HK-2 (cell line): ENCODE results near the gene PIAS1.

Experiments
- DNase-seq: peaks from one replicate; pipeline ENCODE4 v3.0.0-alpha.2; 2018; ENCODE audit not compliant: unreplicated experiment

Gene PIAS1

DNA sequence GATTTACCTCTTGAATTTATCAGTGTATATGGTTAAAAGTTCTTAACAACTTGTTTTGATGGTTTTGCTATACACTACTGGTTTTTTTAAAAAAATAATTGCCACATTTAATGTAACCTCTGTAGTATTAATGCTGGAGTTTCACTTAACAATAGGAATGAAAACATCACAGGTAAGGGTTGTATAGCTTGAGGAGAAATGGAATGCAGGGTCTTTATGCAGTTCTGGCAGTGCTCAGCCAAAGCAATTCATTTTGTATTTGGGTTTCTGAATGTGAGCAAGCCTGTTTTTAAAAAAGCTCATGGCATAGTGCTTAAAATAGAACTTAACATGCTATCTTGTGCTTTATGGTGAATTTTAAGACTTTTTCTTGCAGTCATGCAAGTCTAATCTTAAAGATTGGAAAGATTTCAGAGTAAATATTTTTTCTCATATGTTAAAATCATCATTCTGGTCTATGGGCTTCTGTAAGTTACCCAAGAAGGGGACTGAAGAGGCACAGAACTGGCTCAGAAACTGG lies 8.9 kb downstream of the PIAS1 start:
- no peak for DNase-seq

DNA sequence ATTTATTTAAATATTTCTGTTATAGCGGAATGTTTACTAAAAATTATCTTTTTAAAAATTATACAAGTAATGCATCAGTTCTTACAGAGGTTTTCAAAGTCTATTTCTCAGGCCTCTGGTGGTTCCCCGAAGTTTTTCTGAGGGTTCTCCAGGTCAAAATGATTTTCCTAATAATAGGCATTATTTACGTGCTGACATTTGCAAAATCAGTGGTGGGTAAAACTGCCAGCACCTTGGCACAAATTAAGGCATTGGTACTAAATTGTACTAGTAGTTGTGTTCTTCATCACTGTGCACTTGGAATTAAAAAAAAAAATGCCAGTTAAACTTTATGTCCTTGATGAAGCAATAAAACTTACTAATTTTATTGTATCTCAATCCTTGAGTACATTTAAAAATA lies 9.5 kb downstream of the PIAS1 start:
- DNase-seq = no peak

DNA sequence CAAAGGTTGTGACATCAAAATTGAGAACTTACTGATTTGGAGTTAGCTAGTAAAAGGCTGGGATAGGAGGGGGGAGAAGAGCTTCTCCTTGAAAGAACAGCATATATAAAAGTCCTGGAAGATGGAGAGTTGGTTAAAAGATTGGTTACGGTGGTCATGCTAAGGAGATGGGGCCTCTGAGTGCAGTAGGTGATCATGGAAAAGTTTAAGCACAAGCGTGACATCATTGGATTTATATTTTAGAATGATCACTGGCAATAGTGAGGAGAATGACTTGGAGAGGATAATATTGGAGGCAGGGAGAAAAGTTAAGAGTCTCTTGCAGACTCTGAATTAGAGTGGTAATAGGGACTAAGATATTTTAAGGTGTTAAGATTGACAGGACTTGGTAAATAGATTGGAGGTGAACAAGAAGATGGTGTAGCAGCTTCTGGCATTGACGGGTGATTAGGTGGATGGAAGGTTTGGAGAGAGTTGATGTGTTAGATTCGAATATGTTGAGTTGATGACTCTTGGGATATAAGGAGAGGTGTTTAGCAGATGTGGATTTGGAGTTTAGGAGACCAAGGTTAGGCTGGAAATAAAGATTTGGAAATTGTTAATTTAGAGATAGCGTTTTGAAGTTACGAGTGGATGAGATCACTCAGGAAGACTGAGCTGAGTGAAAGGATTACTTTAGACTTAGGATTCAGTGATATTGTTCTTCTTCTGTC lies 19.6 kb downstream of the PIAS1 start:
- no peak for DNase-seq

DNA sequence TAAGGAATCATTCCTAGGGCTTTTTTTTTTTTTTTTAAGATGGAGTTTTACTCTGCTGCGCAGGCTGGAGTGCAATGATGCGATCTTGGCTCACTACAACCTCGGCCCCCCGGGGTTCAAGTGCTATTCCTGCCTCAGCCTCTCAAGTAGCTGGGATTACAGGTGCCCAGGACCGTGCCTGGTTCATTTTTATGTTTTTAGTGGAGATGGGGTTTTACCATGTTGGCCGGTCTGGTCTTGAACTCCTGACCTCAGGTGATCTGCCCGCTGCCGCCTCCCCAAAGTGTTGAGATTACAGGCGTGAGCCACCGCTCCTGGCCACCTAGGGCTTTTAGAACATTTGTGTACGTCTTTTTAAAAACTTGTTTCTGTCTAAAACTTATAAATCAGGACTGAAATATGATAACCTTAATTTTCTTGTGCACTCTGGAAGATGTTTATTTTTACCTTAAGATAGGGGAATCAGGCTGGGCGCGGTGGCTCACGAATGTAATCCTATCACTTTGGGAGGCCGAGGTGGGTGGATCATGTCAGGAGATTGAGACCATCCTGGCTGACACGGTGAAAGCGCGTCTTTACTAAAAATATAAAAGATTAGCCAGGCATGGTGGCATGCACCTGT lies 21.8 kb downstream of the PIAS1 start:
- DNase-seq = no peak

DNA sequence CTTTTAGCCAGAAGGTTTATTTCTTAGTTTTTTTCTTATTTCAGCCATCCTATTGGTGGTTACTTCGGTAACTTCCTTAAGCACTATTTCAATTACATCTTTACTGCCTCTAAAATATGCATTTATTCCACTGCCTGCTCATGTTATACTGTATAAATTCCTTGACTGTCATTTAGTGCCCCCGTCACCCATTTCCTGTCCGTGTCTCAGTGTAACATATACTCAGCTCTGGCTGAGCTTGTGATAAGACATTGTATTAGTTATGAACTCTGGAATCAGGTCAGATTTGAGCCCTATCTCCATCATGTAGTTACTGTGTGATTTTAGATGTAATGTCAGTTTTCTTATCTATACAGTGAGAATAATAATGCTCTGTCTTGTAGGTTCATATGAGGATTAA lies 24.2 kb downstream of the PIAS1 start:
- no peak for DNase-seq

DNA sequence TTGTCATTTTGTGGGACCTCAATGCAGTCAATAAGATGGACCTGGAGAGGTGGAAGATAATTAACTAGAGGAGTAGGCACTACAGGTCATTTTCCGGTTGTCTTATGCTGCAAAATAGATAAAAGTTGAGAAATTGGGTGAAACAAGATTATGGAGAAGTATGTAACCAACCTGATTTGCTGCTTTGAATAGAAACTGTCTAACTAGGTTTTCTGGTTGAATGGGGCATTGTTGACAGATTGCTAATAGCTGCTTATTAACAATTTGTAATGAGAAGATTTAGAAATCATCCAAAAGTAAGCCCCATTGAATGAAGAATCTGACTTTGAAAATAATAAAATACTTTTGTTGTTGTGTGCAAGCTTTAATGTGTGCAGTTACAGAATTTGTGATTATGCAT lies 26.2 kb downstream of the PIAS1 start:
- DNase-seq = no peak

DNA sequence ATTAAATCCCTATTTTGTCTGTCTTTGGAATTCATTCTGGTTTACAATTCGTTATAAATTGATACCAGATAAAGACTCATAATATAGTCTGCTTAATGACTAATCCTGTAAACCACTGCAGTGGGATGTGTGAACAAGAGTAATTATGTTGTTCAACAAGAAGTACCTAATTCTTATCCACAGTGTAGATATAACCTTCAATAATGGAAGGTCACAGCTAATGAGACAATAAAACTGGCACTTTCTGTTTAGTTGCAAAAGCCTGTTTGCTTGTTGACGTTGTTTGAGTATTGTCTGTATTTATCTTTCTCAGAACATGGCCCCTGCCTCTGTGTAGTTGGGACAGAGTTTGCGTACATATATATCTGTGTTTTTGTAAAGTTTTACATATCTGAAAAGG lies 26.7 kb downstream of the PIAS1 start:
- DNase-seq = no peak

DNA sequence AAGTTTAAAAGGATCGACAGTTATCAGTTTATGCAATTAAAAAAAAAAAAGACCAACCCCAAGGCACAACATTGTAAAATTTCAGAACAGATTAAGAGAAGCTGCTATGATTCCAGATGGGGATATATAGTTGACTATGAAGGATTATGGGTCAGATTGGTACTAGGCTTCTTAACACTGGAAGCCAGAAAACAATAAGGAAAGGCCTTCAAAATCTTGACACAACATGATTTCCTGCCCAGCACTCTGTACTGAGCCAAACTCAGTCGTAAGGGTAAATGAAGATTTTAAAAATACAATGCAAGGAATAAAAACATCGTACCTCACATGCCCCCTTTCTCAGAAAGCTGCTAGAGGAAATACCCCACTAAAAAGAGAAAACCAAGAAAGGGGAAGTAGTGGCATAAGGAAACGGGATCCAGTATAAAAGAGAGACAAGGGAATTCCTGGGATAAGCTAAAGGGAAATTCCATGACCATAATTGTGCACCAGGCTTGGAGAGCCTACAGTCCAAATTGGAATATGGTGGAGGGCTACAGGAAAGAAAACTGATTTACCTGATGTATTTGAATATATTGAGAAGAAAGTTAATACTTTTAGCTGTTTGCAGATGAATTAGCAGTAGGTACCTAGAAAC lies 27.9 kb downstream of the PIAS1 start:
- DNase-seq = no peak

DNA sequence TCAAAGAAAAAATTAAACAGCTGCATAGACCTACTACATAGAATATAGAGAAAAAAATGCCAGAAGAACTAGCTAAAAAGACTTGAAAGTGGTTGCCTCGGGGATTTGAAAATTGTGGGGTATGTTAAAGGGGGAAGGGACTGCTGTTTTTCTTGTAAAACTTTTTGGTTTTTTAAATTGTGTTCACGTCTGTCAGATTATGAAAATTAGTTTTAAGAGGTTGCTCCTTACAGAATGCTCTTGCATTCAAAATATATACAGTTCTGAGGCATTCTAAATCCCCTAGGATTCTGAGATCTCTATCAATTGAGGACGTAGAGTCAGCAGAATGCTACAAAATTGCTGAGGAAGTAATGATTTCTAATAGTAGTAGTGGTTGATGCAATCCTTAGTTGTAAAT lies 28.6 kb downstream of the PIAS1 start:
- DNase-seq = no peak

DNA sequence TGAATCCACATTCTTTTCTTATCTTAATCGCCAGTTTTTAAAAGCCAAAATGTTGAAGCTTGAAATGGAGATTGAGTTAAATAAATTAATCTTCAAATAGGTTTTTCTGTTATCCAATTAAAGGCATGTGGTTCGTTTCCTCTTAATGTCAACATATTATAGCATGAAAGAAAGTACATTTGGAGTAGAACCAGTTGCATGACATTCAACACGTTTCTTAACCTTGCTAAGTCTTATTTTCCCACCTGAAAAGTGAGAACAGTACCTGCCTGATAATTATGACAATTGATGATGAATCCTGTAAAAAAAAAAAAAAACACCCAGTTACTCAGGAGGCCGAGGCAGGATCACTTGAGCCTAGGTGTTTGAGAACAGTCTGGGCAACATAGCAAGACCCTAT lies 29.3 kb downstream of the PIAS1 start:
- no peak for DNase-seq

DNA sequence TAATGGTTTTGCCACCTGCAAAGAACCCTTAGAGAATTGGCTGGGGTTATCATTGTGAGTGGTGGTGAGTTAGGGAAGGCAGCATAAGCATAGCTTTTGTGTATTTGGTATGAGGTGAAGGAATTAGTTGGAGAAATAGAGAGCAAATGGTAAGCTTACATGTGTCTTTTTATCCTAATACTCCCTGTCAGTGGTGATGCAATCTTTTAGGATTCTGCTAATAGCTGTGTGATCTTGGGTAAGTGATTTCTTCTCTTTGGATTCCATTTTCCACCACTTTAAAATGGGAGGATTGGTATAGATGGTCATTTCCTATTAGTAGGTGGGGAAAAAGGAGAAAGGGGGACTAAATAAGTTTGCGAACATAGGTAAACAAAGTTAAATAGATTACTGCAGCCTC lies 30.9 kb downstream of the PIAS1 start:
- DNase-seq = no peak

DNA sequence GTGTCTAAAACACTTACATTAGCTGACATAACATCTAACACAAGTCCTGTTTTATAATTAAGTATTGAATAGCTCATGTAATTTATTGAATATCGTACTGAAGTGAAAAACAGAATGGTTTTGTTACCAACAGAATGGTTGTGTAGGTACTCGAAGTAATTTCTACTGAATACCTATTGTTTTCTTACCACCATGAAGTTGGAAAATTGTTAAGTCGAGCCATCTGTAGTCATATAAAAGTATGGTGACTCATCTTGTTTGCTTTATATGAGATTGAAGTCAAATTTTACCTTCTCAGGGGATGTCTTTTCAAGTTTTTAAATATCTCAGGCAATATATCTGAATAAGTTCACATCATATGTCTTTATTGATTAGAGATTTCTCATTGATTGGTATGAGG lies 37.6 kb downstream of the PIAS1 start:
- no peak for DNase-seq

DNA sequence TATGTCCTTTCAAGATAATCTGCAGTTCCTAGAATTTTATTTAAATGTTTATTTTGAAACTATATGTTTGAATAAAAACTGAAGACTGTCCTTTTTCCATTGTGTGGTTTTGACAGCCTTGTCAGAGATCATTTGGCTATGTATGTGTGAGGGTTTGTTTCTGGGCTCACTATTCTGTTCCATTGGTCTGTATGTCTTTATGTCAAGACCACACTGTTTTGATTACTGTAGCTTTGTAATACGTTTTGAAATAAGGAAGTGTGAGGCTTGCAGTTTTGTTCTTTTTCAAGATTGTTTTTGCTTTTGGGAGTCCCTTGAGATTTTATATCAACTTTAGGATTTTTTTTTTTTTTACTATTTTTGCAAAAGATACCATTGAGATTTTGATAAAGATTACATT lies 42.0 kb downstream of the PIAS1 start:
- DNase-seq = no peak

DNA sequence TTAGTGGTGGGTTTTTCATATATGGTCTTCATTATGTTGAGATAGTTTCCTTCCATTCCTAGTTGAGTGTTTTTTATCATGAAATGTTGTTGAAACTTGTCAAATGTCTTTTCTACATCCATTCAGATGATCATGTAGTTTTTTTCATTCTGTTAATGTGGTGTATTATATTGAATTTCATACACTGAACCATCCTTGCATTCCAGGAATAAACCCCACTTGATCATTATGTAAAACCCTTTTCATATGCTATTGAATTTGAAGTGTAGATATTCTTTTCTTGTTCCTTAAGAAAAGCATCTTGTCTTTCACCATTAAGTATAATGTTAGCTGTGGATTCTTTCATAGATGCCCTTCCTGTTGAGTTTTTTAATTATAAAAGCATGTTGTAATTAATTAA lies 42.9 kb downstream of the PIAS1 start:
- DNase-seq = no peak

DNA sequence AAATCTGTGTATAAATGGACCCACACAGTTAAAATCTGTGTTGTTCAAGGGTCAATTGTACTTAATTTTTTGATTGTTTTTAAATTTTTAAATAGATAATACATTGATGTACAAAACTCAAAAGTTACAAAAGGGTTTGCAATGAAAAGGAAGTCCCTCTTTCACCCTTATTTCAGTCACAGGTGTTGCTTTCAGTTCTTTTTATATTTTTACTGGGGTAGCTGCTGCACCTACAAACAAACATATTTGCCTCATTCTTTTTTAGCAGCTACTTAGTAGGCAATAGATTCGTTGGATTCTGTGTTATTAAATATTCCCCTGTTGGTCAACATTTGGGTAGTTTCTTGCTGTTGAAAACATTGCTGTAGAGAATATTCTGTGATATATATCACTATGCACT lies 44.4 kb downstream of the PIAS1 start:
- DNase-seq = no peak

DNA sequence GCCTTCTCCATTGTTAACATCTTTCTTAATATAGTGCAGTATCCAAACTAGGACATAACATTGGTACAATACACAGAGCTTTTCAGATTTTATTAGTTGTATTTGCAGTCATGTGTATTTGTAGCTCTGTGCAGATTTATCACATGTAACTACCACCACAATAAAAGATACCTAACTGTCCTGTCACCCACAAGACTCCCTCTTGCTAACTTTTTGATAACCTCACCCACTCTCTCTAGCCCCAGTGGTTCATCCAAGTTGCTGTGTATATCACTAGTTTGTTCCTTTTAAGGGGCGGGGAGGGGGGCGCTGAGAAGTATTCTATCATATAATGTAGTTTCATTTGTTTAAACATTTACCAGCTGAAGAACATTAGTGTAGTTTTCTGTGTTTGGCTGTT lies 46.1 kb downstream of the PIAS1 start:
- DNase-seq = no peak

DNA sequence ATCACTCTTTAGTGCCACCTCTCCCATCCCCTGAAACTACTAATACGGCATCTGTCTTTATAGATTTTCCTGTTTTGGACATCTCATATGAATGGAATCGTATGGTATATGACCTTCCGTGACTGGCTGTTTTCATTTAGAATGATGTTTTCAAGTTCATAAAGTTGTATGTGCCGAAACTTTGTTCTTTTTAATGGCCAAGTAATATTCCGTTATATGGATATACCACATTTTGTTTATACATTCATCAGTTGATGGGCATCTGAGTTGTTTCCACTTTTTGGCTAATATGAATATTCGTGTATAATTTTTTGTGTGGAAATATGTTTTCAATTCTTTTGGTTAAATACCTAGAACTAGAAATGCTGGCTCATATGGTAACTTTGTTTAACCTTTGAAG lies 49.5 kb downstream of the PIAS1 start:
- no peak for DNase-seq

DNA sequence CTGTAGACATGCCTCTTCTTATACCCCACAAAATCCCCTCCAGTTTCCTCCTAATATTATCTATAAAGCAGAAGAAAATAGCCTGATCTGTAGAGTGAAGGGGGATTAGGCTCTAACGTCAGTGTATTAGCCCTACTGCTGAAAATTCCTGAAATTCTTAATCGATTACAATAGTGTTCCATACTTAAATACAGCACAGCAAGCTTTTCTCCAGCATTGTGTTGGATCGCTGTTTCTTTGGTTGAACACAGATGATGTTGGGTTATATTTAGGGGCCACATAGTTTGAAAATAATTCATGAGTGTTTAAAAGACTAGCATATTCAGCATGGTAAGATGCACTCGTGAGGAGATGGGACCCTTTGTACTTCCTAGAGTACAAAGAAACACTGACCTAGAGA lies 52.5 kb downstream of the PIAS1 start:
- DNase-seq = no peak

DNA sequence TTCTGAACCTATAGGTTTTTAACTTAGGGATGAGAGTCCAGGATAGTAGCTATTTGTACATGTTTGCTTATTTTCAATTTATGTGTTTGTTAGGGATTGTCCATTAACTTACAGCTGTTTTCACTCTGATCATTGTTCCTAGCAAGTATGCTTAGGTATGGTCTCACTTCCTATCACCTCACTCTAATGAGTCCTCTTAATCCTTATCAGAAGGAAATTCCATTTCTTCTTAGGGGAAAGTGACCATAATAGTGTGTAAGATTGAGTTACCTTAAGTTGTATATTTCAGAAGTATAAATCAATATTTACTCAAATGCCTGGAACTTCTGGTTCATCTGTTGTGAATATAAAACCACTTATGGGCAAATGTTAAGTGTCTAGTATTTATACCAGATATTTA lies 53.0 kb downstream of the PIAS1 start:
- no peak for DNase-seq

DNA sequence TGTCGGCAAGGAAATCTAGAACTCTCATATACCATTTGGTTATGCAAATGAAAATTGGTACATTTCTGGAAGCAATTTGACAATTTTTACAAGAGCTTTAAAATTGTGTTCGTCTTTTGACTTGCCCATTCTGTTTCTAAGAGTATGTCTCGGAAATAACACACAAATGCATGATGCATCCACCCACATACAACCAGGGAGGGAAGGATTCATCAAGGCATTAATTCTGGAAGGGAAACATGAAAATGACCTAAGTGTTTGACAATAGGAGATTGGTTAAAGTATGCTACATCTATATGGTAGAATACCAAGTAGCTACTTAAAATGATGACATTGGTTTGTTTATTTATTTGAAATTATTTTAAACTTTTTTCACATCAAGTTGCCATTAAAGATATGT lies 58.6 kb downstream of the PIAS1 start:
- no peak for DNase-seq

DNA sequence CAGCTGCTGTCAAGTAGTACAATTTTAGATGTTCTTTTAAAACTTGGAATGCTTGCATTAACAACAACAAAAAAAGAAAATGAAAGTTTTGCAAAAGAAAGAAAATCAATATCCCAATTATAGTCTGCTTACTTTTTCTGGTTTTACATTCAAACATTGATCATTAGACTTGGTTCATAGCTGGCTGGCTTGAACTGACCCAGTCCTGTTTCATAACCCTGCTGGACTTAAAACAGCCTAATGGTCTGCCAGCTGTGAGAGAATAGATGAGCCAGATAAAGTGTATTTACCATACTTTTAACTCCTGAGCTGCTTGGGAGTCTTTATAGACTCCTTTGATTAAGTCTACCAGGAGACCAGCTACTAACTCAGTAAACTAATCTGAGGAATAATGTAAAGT lies 59.2 kb downstream of the PIAS1 start:
- no peak for DNase-seq

DNA sequence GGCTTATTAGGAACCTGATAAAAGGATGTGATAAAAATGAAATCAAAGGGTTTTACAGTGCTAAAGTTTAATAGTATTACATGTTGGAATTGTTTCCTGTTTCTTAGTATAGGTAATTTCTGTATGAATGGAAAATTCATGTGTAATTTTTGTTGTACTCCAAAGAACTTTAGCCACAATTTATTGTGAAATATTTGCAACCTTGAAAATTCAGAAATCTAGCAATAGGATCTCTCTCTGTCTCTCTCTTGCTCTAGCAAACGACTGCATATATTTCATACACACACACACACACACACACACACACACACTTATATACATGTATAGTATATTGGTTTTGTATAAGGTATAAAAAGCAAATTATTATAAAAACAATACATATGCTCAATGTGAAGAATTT lies 59.6 kb downstream of the PIAS1 start:
- DNase-seq = no peak

DNA sequence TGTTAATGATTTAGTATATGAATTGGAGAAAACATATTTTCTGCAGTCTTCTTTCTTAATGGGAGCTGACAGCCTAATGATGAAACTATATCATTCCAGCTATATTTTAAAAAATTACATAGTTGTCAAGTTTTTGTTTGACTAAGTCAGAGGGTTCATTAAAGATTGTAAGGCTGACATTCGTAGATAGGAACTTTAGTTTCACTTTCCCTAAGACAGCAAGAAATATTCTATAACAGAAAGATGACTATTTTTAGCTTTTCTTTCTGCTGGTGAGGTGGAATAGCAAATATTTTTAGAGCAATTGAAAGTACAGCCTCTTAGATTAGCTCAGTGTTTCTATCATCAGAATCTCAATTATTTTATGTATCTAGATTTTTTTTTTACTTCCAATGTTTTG lies 60.2 kb downstream of the PIAS1 start:
- DNase-seq = no peak
